Measurements from ENCODE around the gene RFTN1. TPM values are rescaled to one million over a fixed set of nuclear protein-coding genes. Genes with fewer than 3 reads are reported as not detected.
A peak's percentile ranks its signal among the peaks of the same experiment; 100 is the strongest.

RFTN1 gene
- total and polyA plus RNA-seq, 9 of the 15 experiments (the other 6 are each of a cell fraction or from before 2014, with no cell fraction given) = 0.08 to 0.51 (median 0.11) TPM; not detected in 6

GRCh38 chr3:16551342-16551976, 38.0 kb upstream of the RFTN1 start (continued):
- TF ChIP-seq HBP1 (CRISPR knock-in tag; IDR thresholded peaks at IDR 0.05) (peak; percentile 59; the same call in 1 of the 2 replicates), MAFF (IDR thresholded peaks at IDR 0.05; ENCODE audit: low read length) (no peak), ZNF175 (CRISPR knock-in tag; IDR thresholded peaks at IDR 0.05; ENCODE audit: low read depth) (no peak), DPF2 (IDR thresholded peaks at IDR 0.05) (peak; percentile 39; the same call in 1 of the 2 replicates), SMAD4 (CRISPR knock-in tag; conservative IDR thresholded peaks at IDR 0.05) (no peak), SMARCA5 (IDR thresholded peaks at IDR 0.05) (peak; percentile 84; the same call in 1 of the 2 replicates), KAT7 (CRISPR knock-in tag; IDR thresholded peaks at IDR 0.05; ENCODE audit: borderline replicate concordance) (no peak), MAFG (tag; conservative IDR thresholded peaks at IDR 0.05) (no peak), KLF1 (tag; IDR thresholded peaks at IDR 0.05) (no peak), DACH1 (IDR thresholded peaks at IDR 0.05; ENCODE audit: partially characterized antibody) (no peak), SAFB (IDR thresholded peaks at IDR 0.05; ENCODE audit: borderline replicate concordance, low read depth, low read length) (no peak), MTA1 (IDR thresholded peaks at IDR 0.05; ENCODE audit: borderline replicate concordance) (peak; percentile 75), ZNF76 (CRISPR knock-in tag; IDR thresholded peaks at IDR 0.05; ENCODE audit: borderline replicate concordance) (no peak), FOXO4 (CRISPR knock-in tag; IDR thresholded peaks at IDR 0.05) (no peak), NR1H2 (CRISPR knock-in tag; IDR thresholded peaks at IDR 0.05) (no peak), RHOXF2B (CRISPR knock-in tag; conservative IDR thresholded peaks at IDR 0.05) (no peak), KLF10 (CRISPR knock-in tag; IDR thresholded peaks at IDR 0.05) (no peak), ZNF609 (CRISPR knock-in tag; IDR thresholded peaks at IDR 0.05; ENCODE audit: borderline replicate concordance) (no peak), U2AF2 (optimal IDR thresholded peaks at IDR 0.05; ENCODE audit: low read depth, low read length) (no peak), ZNF740 (CRISPR knock-in tag; IDR thresholded peaks at IDR 0.05) (no peak), ZNF740 (tag; IDR thresholded peaks at IDR 0.05) (no peak), BRD4 (IDR thresholded peaks at IDR 0.05) (no peak)
